Measurements from ENCODE around the gene TGDS.
"Not testable (repeated sequence)": the region's sequence is repeated elsewhere in the genome, so short reads cannot be mapped to it uniquely, and the experiment has no call there.

The TGDS gene

GRCh38 chr13:94549232-94550061 is 46.5 kb downstream of the TGDS start:
- peak; percentile 97 for DNase-seq

- DNase-seq, result no peak
Measured at GRCh38 chr13:94548821-94549231, 47.1 kb downstream of the TGDS start.

GRCh38 chr13:94548382-94548781 is 47.6 kb downstream of the TGDS start:
- DNase-seq, result no peak

GRCh38 chr13:94546061-94546839 is 49.7 kb downstream of the TGDS start:
- no peak for DNase-seq

- DNase-seq, result no peak
Measured at GRCh38 chr13:94544922-94545321, 51.0 kb downstream of the TGDS start.

- DNase-seq, result no peak
Measured at GRCh38 chr13:94542917-94543316, 53.0 kb downstream of the TGDS start.

- no peak for DNase-seq
Measured at GRCh38 chr13:94537740-94538630, 58.0 kb downstream of the TGDS start.

GRCh38 chr13:94535775-94536174 is 60.2 kb downstream of the TGDS start:
- no peak for DNase-seq

- DNase-seq, result no peak
Measured at GRCh38 chr13:94535231-94535630, 60.7 kb downstream of the TGDS start.

- no peak for DNase-seq
Measured at GRCh38 chr13:94534166-94534565, 61.8 kb downstream of the TGDS start.

- DNase-seq, result not testable (repeated sequence)
Measured at GRCh38 chr13:94532278-94532677, 63.7 kb downstream of the TGDS start.

GRCh38 chr13:94526956-94527355 is 69.0 kb downstream of the TGDS start:
- DNase-seq, result not testable (repeated sequence)

- no peak for DNase-seq
Measured at GRCh38 chr13:94525781-94526180, 70.2 kb downstream of the TGDS start.

GRCh38 chr13:94524407-94524806 is 71.5 kb downstream of the TGDS start:
- no peak for DNase-seq

Measured in activated CD4-positive, alpha-beta T cell treated with anti-CD3 and anti-CD28 coated beads, Interleukin-2, amount 50 U/mL, for 16 hours (primary cell).